Liver (tissue), 9 donors: ENCODE results near the gene BRSK2. TPM values are rescaled to one million over a fixed set of nuclear protein-coding genes. Genes with fewer than 3 reads are reported as not detected.

Experiments
- DNase-seq: peaks from one replicate; pipeline ENCODE4 v3.0.0-alpha.2; 2017; ENCODE audit warnings: low spot score
- H3K27ac ChIP-seq, 2 donors: one replicate each; pipeline ENCODE4 v1.7.0; 2013; ENCODE audit warnings: inconsistent platforms in 2 of 2, low read length in 2 of 2, control low read depth in 1 of 2, low read depth in 1 of 2, mild to moderate bottlenecking in 1 of 2
- H3K27me3 ChIP-seq, 4 donors: one replicate each; pipeline versions ENCODE4 v1.6.1 to v1.7.0; 2013; ENCODE audit warnings: low read length in 3 of 4, inconsistent platforms in 1 of 4, mild to moderate bottlenecking in 1 of 4, moderate library complexity in 1 of 4; ENCODE audit not compliant: control insufficient read depth in 4 of 4, insufficient read depth in 4 of 4
- H3K36me3 ChIP-seq, 4 donors: one replicate each; pipeline versions ENCODE4 v1.6.1 to v1.7.0; 2013; ENCODE audit warnings: low read length in 3 of 4, mild to moderate bottlenecking in 3 of 4, low read depth in 1 of 4, moderate library complexity in 1 of 4; ENCODE audit not compliant: control insufficient read depth in 4 of 4, insufficient read depth in 3 of 4
- H3K4me1 ChIP-seq, 4 donors: one replicate each; pipeline versions ENCODE4 v1.6.1 to v1.7.0; 2013; ENCODE audit warnings: low read length in 3 of 4, mild to moderate bottlenecking in 3 of 4, moderate library complexity in 1 of 4; ENCODE audit not compliant: control insufficient read depth in 4 of 4, insufficient read depth in 4 of 4
- H3K4me3 ChIP-seq, 3 donors: one replicate each; pipeline versions ENCODE4 v1.6.1 to v1.7.0; 2013; ENCODE audit warnings: low read length in 3 of 3, control low read depth in 1 of 3, low read depth in 1 of 3, mild to moderate bottlenecking in 1 of 3
- H3K9ac ChIP-seq, 2 donors: one replicate each; pipeline ENCODE4 v1.7.0; 2013; ENCODE audit warnings: low read length in 2 of 2, mild to moderate bottlenecking in 2 of 2, moderate library complexity in 2 of 2, control low read depth in 1 of 2, low read depth in 1 of 2
- H3K9me3 ChIP-seq, 4 donors: one replicate each; pipeline versions ENCODE4 v1.6.1 to v1.7.0; 2013; ENCODE audit warnings: low read length in 3 of 4; ENCODE audit not compliant: control insufficient read depth in 4 of 4
- ATF3 ChIP-seq: IDR thresholded peaks from 2 replicates; pipeline ENCODE4 v1.6.1; 2016; ENCODE audit warnings: antibody characterized with exemption
- EGR1 ChIP-seq, 2 donors: IDR thresholded peaks; 2 replicates each; pipeline ENCODE4 v1.6.1; 2016 to 2018; ENCODE audit warnings: antibody characterized with exemption in 2 of 2, low read depth in 2 of 2
- FOXA1 ChIP-seq: IDR thresholded peaks from 2 replicates; pipeline ENCODE4 v1.6.1; 2016; ENCODE audit warnings: antibody characterized with exemption
- FOXA2 ChIP-seq: IDR thresholded peaks from 2 replicates; pipeline ENCODE4 v1.6.1; 2016; ENCODE audit warnings: antibody characterized with exemption
- GABPA ChIP-seq, 2 donors: IDR thresholded peaks in 1 of 2; conservative IDR thresholded peaks in 1 of 2; 2 replicates each; pipeline ENCODE4 v1.6.1; 2016; ENCODE audit warnings: antibody characterized with exemption in 2 of 2, mild to moderate bottlenecking in 1 of 2, moderate library complexity in 1 of 2
- HNF4A ChIP-seq, 2 donors: conservative IDR thresholded peaks; 2 replicates each; pipeline ENCODE4 v1.6.1; 2016; ENCODE audit warnings: antibody characterized with exemption in 2 of 2, mild to moderate bottlenecking in 2 of 2
- HNF4G ChIP-seq: IDR thresholded peaks from 2 replicates; pipeline ENCODE4 v1.6.1; 2016; ENCODE audit warnings: antibody characterized with exemption
- JUND ChIP-seq, 2 donors: IDR thresholded peaks; 2 replicates each; pipeline ENCODE4 v1.6.1; 2016; ENCODE audit warnings: antibody characterized with exemption in 2 of 2
- NR2F2 ChIP-seq: IDR thresholded peaks from 2 replicates; pipeline ENCODE4 v1.6.1; 2016; ENCODE audit warnings: antibody characterized with exemption
- RAD21 ChIP-seq, 2 donors: IDR thresholded peaks; 2 replicates each; pipeline ENCODE4 v1.6.1; 2016; ENCODE audit warnings: antibody characterized with exemption in 2 of 2, mild to moderate bottlenecking in 2 of 2
- REST ChIP-seq: IDR thresholded peaks from 2 replicates; pipeline ENCODE4 v1.6.1; 2016; ENCODE audit warnings: antibody characterized with exemption, mild to moderate bottlenecking
- RXRA ChIP-seq, 2 donors: IDR thresholded peaks; 2 replicates each; pipeline ENCODE4 v1.6.1; 2017 to 2018; ENCODE audit warnings: antibody characterized with exemption in 2 of 2, mild to moderate bottlenecking in 1 of 2
- SP1 ChIP-seq: IDR thresholded peaks from 2 replicates; pipeline ENCODE4 v1.6.1; 2018; ENCODE audit warnings: antibody characterized with exemption, mild to moderate bottlenecking
- TAF1 ChIP-seq: conservative IDR thresholded peaks from 2 replicates; pipeline ENCODE4 v1.6.1; 2016; ENCODE audit warnings: antibody characterized with exemption, mild to moderate bottlenecking
- YY1 ChIP-seq: IDR thresholded peaks from 2 replicates; pipeline ENCODE4 v1.6.1; 2016; ENCODE audit warnings: antibody characterized with exemption, mild to moderate bottlenecking
- WGBS: extraction: QIAGEN DNeasy Blood & Tissue Kit; methylation state at CpG from one replicate; pipeline ENCODE4 v1.1.7; 2013; 5-methylcytosine and 5-hydroxymethylcytosine counted together
- polyA plus RNA-seq, 2 donors: library from polyadenylated mRNA; stranded (reverse) in 1 of 2; unstranded in 1 of 2; fragments of 200-250 nt in 1 of 2; fragments of >200 nt in 1 of 2; fragmentation: Nextera tagmentation in 1 of 2; extraction: Ambion mirVana in 1 of 2; gene quantifications; one replicate each; pipeline versions ENCODE4 v1.2.1 to v1.2.3, GENCODE V29; 2013 to 2015
- total RNA-seq, 2 donors: library from RNA; depleted of rRNA; stranded (reverse); fragments of >200 nt; gene quantifications; one replicate each; pipeline ENCODE4 v1.2.3, GENCODE V29; 2014
- TF ChIP-seq, protein P1 (sequence below): fragments of 150-350 bp; IDR thresholded peaks from 2 replicates; pipeline ENCODE4 v1.5.1; 2017; ENCODE audit warnings: improper control_type of control experiment, low read depth, low read length; ENCODE audit not compliant: missing input control
- TF ChIP-seq, protein P2 (sequence below): IDR thresholded peaks from 2 replicates; pipeline ENCODE4 v1.6.1; 2016; ENCODE audit warnings: antibody characterized with exemption
- TF ChIP-seq, protein P3 (sequence below): IDR thresholded peaks from 2 replicates; pipeline ENCODE4 v1.6.1; 2016; ENCODE audit warnings: antibody characterized with exemption
- donor health status: healthy.
- donor health status: healthy.
- donor health status: healthy.
- donor health status: healthy.
- donor health status: healthy.

Gene BRSK2
- total and polyA plus RNA-seq, 4 donors = 0.05 to 0.17 TPM; not detected in 2

- 39% methylated on average over 6 of the region's 6 CpGs for WGBS
- Histone ChIP-seq H3K9me3 (no peaks in the 10 kb centered on the region), H3K4me1 (no peaks in the 10 kb centered on the region), H3K27ac (no peak overlapping the region), H3K4me3 (no peak overlapping the region), H3K36me3 (no peaks in the 10 kb centered on the region), H3K27me3 (peaks cover 0 to 12% (median 2%) of the 10 kb centered on the region in 4 donors), H3K9ac (no peak overlapping the region)
- TF ChIP-seq SP1 (no peak), ATF3 (no peak), NR2F2 (no peak), HNF4A (conservative IDR thresholded peaks at IDR 0.05) (no peak), FOXA2 (no peak), RAD21 (IDR thresholded peaks at IDR 0.05) (no peak), TAF1 (no peak), HNF4G (no peak), FOXA1 (no peak), YY1 (no peak), REST (no peak), EGR1 (IDR thresholded peaks at IDR 0.05; ENCODE audit: low read depth in 2 of 2) (no peak), RXRA (IDR thresholded peaks at IDR 0.05) (no peak), GABPA (IDR thresholded peaks at IDR 0.05 in 1 of 2, conservative IDR thresholded peaks at IDR 0.05 in 1 of 2) (no peak), JUND (IDR thresholded peaks at IDR 0.05) (no peak)
- TF ChIP-seq, protein P1, sequence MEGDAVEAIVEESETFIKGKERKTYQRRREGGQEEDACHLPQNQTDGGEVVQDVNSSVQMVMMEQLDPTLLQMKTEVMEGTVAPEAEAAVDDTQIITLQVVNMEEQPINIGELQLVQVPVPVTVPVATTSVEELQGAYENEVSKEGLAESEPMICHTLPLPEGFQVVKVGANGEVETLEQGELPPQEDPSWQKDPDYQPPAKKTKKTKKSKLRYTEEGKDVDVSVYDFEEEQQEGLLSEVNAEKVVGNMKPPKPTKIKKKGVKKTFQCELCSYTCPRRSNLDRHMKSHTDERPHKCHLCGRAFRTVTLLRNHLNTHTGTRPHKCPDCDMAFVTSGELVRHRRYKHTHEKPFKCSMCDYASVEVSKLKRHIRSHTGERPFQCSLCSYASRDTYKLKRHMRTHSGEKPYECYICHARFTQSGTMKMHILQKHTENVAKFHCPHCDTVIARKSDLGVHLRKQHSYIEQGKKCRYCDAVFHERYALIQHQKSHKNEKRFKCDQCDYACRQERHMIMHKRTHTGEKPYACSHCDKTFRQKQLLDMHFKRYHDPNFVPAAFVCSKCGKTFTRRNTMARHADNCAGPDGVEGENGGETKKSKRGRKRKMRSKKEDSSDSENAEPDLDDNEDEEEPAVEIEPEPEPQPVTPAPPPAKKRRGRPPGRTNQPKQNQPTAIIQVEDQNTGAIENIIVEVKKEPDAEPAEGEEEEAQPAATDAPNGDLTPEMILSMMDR = no peak
- TF ChIP-seq, protein P2, sequence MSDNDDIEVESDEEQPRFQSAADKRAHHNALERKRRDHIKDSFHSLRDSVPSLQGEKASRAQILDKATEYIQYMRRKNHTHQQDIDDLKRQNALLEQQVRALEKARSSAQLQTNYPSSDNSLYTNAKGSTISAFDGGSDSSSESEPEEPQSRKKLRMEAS = no peak
- TF ChIP-seq, protein P3, sequence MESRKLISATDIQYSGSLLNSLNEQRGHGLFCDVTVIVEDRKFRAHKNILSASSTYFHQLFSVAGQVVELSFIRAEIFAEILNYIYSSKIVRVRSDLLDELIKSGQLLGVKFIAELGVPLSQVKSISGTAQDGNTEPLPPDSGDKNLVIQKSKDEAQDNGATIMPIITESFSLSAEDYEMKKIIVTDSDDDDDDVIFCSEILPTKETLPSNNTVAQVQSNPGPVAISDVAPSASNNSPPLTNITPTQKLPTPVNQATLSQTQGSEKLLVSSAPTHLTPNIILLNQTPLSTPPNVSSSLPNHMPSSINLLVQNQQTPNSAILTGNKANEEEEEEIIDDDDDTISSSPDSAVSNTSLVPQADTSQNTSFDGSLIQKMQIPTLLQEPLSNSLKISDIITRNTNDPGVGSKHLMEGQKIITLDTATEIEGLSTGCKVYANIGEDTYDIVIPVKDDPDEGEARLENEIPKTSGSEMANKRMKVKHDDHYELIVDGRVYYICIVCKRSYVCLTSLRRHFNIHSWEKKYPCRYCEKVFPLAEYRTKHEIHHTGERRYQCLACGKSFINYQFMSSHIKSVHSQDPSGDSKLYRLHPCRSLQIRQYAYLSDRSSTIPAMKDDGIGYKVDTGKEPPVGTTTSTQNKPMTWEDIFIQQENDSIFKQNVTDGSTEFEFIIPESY = no peak
- no peak for DNase-seq
Observed at GRCh38 chr11:1437500-1437899, 47.8 kb downstream of the BRSK2 start.
